ENCODE measurements around the gene RBMXL3. TPM values are rescaled to one million over a fixed set of nuclear protein-coding genes. Genes with fewer than 3 reads are reported as not detected.

The RBMXL3 gene
- total RNA-seq, 1 donor from 2014 or later: not detected

DNA sequence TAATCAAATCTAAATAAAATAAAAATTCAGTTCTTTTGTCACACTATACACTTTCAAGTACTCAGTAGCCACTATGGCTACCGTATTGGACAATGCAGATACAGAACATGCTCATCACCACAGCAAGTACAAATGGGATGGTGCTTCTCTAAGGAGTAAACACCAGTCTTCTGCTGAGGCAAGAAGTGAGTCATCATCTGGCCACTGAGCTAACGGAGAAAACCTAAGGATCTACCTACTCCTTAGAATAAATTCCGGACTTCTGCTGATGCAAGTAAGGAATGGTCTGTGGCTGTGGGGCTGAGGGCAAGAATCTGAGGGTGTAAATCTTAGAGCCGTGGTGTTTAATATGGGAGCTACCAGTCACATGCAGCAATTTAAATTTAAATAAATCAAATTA lies 11.3 kb upstream of the RBMXL3 start:
- H3K36me3 Mint-ChIP-seq (ENCODE audit: low read depth): peaks cover 5% of the 10 kb centered on the region
- H3K4me1 Mint-ChIP-seq (ENCODE audit: low read depth): no peaks in the 10 kb centered on the region
- no peaks in the 10 kb centered on the region for H3K27me3 Mint-ChIP-seq (ENCODE audit: low read depth)
- H3K27ac Mint-ChIP-seq (ENCODE audit: unreplicated experiment): no peak overlapping the region
- no peak overlapping the region for H3K4me3 Mint-ChIP-seq (ENCODE audit: unreplicated experiment)
- TF ChIP-seq, protein P1, sequence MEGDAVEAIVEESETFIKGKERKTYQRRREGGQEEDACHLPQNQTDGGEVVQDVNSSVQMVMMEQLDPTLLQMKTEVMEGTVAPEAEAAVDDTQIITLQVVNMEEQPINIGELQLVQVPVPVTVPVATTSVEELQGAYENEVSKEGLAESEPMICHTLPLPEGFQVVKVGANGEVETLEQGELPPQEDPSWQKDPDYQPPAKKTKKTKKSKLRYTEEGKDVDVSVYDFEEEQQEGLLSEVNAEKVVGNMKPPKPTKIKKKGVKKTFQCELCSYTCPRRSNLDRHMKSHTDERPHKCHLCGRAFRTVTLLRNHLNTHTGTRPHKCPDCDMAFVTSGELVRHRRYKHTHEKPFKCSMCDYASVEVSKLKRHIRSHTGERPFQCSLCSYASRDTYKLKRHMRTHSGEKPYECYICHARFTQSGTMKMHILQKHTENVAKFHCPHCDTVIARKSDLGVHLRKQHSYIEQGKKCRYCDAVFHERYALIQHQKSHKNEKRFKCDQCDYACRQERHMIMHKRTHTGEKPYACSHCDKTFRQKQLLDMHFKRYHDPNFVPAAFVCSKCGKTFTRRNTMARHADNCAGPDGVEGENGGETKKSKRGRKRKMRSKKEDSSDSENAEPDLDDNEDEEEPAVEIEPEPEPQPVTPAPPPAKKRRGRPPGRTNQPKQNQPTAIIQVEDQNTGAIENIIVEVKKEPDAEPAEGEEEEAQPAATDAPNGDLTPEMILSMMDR (IDR thresholded peaks at IDR 0.05): no peak
- DNase-seq (ENCODE audit: low spot score): no peak
- no peaks in the 10 kb centered on the region for H3K9me3 Mint-ChIP-seq (ENCODE audit: low read depth)

DNA sequence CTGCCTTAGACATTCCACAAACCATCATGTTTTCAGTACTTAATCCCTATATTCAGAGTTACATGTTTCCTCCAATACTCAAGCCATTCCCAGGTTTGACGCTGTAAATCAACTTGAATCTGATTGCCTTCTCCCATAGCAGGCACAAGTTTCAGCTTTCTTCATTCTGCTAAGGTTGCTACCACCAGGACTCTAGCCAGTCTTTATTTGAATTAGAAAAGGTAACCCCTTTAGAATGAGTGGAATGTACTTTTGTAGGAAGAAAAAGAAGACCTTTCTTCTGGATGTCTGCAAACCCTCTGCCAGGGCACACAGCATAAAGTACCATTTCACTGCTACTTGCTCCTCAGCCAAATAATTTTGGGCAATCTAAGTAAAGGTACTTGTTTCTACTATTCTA lies 10.7 kb upstream of the RBMXL3 start:
- Mint-ChIP-seq H3K27me3 (ENCODE audit: low read depth) (no peaks in the 10 kb centered on the region), H3K4me1 (ENCODE audit: low read depth) (no peaks in the 10 kb centered on the region), H3K4me3 (ENCODE audit: unreplicated experiment) (no peak overlapping the region), H3K36me3 (ENCODE audit: low read depth) (peaks cover 5% of the 10 kb centered on the region), H3K27ac (ENCODE audit: unreplicated experiment) (no peak overlapping the region), H3K9me3 (ENCODE audit: low read depth) (no peaks in the 10 kb centered on the region)
- TF ChIP-seq, protein P1 (IDR thresholded peaks at IDR 0.05): no peak
- no peak for DNase-seq (ENCODE audit: low spot score)

DNA sequence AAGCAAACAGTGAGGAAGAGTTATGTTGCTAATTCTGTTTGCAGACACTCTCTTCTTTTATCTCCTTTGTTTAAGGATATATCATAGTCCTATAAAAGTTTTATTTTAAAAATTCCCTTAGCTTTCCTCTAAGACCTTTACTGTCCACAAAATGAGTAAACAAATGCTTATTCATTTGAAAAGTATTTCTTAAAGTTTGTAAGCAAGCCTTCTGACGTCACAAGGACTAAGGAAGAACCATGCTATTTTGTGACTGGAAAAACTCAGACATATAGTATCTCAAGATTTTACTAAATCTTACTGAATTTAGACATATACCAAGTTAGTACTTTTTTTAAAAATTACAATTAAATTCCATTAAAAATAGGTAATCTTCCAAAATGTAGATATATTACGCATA lies 5.2 kb upstream of the RBMXL3 start:
- Mint-ChIP-seq H3K27ac (ENCODE audit: unreplicated experiment) (no peak overlapping the region), H3K36me3 (ENCODE audit: low read depth) (no peaks in the 10 kb centered on the region), H3K4me1 (ENCODE audit: low read depth) (no peaks in the 10 kb centered on the region), H3K9me3 (ENCODE audit: low read depth) (no peaks in the 10 kb centered on the region), H3K27me3 (ENCODE audit: low read depth) (no peaks in the 10 kb centered on the region), H3K4me3 (ENCODE audit: unreplicated experiment) (no peak overlapping the region)
- TF ChIP-seq, protein P1 (IDR thresholded peaks at IDR 0.05): no peak
- no peak for DNase-seq (ENCODE audit: low spot score)

- TF ChIP-seq, protein P1 (IDR thresholded peaks at IDR 0.05): no peak
Measured at GRCh38 chrX:115189646-115190635, 731 bp downstream of the RBMXL3 start.

GRCh38 chrX:115190636-115191489 lies 1.7 kb downstream of the RBMXL3 start:
- no peaks in the 10 kb centered on the region for H3K9me3 Mint-ChIP-seq (ENCODE audit: low read depth)
- no peaks in the 10 kb centered on the region for H3K27me3 Mint-ChIP-seq (ENCODE audit: low read depth)
- TF ChIP-seq, protein P1 (IDR thresholded peaks at IDR 0.05): no peak
- DNase-seq (ENCODE audit: low spot score): no peak
- H3K4me3 Mint-ChIP-seq (ENCODE audit: unreplicated experiment): no peak overlapping the region
- no peaks in the 10 kb centered on the region for H3K4me1 Mint-ChIP-seq (ENCODE audit: low read depth)
- H3K36me3 Mint-ChIP-seq (ENCODE audit: low read depth): no peaks in the 10 kb centered on the region
- H3K27ac Mint-ChIP-seq (ENCODE audit: unreplicated experiment): no peak overlapping the region

More at GRCh38 chrX:115189646-115190635, 731 bp downstream of the RBMXL3 start:
- Mint-ChIP-seq H3K9me3 (ENCODE audit: low read depth) (no peaks in the 10 kb centered on the region), H3K27ac (ENCODE audit: unreplicated experiment) (no peak overlapping the region), H3K27me3 (ENCODE audit: low read depth) (no peaks in the 10 kb centered on the region), H3K4me1 (ENCODE audit: low read depth) (no peaks in the 10 kb centered on the region), H3K4me3 (ENCODE audit: unreplicated experiment) (no peak overlapping the region), H3K36me3 (ENCODE audit: low read depth) (no peaks in the 10 kb centered on the region)
- no peak for DNase-seq (ENCODE audit: low spot score)
